OCI-LY7 (cell line): Measurements from ENCODE around the gene TOM1L2.

Source experiments
- EZH2phosphoT487 ChIP-seq: fragments of 200-600 bp; sonication (generic); IDR thresholded peaks from 2 replicates; pipeline ENCODE4 v1.6.1; 2018; ENCODE audit warnings: low read depth, borderline replicate concordance, mild to moderate bottlenecking, mixed run types, antibody characterized with exemption, low read length, moderate library complexity, mixed read lengths
- TF ChIP-seq, protein P1 (sequence below): fragments of 200-600 bp; sonication (generic); conservative IDR thresholded peaks from 2 replicates; pipeline ENCODE4 v1.5.1; 2014; ENCODE audit warnings: mild to moderate bottlenecking, antibody characterized with exemption, low read length, moderate library complexity, mixed read lengths

DNA sequence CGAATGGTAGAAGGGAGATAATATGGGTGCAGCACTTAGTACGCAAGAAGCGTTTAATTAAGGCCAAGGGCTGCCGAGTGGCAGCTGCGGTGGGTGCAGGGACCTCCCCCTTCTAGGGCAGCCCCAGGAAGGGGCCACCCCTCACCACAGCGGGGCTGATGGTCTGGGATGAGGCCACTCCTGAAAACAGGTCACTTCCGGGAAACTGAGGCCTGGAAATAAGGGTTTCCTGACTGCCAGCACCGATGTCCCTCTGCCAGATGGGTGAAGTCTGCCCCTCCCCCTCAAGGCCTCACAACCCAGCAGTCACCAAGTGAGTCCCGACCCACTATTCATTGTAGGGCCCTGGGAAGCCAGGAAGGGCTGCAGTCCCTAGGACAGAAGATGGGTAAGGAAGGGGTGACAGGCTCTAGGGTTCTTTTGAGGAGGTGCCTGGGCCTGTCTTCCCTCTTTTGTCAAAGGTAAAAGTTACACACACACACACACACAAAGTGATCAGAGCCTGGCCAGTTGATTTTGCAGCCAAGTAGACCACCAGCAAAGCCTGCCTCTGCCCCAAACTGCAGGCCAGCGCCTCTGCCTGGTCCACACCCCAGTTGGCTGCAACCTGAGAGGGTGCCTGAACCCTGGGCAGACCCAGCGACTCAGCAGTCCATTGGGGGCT is 147.9 kb downstream of the TOM1L2 start:
- TF ChIP-seq, protein P1, sequence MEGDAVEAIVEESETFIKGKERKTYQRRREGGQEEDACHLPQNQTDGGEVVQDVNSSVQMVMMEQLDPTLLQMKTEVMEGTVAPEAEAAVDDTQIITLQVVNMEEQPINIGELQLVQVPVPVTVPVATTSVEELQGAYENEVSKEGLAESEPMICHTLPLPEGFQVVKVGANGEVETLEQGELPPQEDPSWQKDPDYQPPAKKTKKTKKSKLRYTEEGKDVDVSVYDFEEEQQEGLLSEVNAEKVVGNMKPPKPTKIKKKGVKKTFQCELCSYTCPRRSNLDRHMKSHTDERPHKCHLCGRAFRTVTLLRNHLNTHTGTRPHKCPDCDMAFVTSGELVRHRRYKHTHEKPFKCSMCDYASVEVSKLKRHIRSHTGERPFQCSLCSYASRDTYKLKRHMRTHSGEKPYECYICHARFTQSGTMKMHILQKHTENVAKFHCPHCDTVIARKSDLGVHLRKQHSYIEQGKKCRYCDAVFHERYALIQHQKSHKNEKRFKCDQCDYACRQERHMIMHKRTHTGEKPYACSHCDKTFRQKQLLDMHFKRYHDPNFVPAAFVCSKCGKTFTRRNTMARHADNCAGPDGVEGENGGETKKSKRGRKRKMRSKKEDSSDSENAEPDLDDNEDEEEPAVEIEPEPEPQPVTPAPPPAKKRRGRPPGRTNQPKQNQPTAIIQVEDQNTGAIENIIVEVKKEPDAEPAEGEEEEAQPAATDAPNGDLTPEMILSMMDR: no peak
- TF ChIP-seq EZH2phosphoT487: no peak
